HEK293 (cell line): Measurements from ENCODE around the gene DEPDC5.

Experiments used
- CTCF ChIA-PET: fragments of 350-600 bp; formaldehyde crosslinking; extraction: SDS; loops from one replicate; lab custom pipeline; 2021; ENCODE audit warnings: antibody characterized with exemption; lab: Yijun Ruan, JAX
- POLR2A ChIA-PET: fragments of 300-600 bp; formaldehyde crosslinking; extraction: SDS; loops from one replicate; lab custom pipeline; 2020; ENCODE audit warnings: antibody characterized with exemption, inconsistent platforms; lab: Yijun Ruan, JAX
- H3K27ac ChIP-seq: fragments of 200-500 bp; sonication (Bioruptor generic); 2 replicates; pipeline ENCODE4 v1.5.1; 2014; ENCODE audit warnings: low read depth, low read length, control low read depth, inconsistent platforms; ENCODE audit errors: extremely low read depth
- H3K36me3 ChIP-seq, 2 experiments: fragments of 200-500 bp in 1 of 2; sonication (Bioruptor generic) in 1 of 2; 1 replicate in 1 of 2; 2 replicates in 1 of 2; pipeline ENCODE4 v1.5.1; 2014 to 2017; ENCODE audit warnings: inconsistent platforms in 2 of 2, low read length in 2 of 2; ENCODE audit not compliant: control insufficient read depth in 2 of 2, insufficient read depth in 1 of 2
- H3K4me1 ChIP-seq: fragments of 200-500 bp; sonication (Bioruptor generic); 2 replicates; pipeline ENCODE4 v1.5.1; 2014; ENCODE audit warnings: mild to moderate bottlenecking, low read length, inconsistent platforms; ENCODE audit not compliant: control insufficient read depth, insufficient read depth
- H3K4me3 ChIP-seq: 2 replicates; pipeline ENCODE4 v1.5.1; 2011; ENCODE audit warnings: low read depth, mild to moderate bottlenecking, control low read depth, low read length, moderate library complexity
- H3K9me3 ChIP-seq: fragments of 200-500 bp; sonication (Bioruptor generic); 2 replicates; pipeline ENCODE4 v1.5.1; 2014; ENCODE audit warnings: low read depth, low read length, inconsistent platforms; ENCODE audit not compliant: control insufficient read depth, insufficient read depth
- INSM2 ChIP-seq: fragments of 450-650 bp; formaldehyde crosslinking; IDR thresholded peaks from 2 replicates; pipeline ENCODE4 v1.5.1; 2016; ENCODE audit warnings: missing biosample characterization, missing genetic modification characterization
- PATZ1 ChIP-seq: fragments of 450-650 bp; formaldehyde crosslinking; IDR thresholded peaks from 2 replicates; pipeline ENCODE4 v1.5.1; 2016; ENCODE audit warnings: missing biosample characterization, missing genetic modification characterization
- REST ChIP-seq: fragments of 450-650 bp; formaldehyde crosslinking; IDR thresholded peaks from 2 replicates; pipeline ENCODE4 v1.5.1; 2016; ENCODE audit warnings: missing biosample characterization, missing genetic modification characterization
- SP3 ChIP-seq: fragments of 450-650 bp; formaldehyde crosslinking; IDR thresholded peaks from 2 replicates; pipeline ENCODE4 v1.5.1; 2016; ENCODE audit warnings: missing biosample characterization, missing genetic modification characterization
- ZBTB10 ChIP-seq: fragments of 450-650 bp; formaldehyde crosslinking; IDR thresholded peaks from 2 replicates; pipeline ENCODE4 v1.5.1; 2016; ENCODE audit warnings: missing biosample characterization, missing genetic modification characterization
- ZBTB49 ChIP-seq: fragments of 450-650 bp; formaldehyde crosslinking; IDR thresholded peaks from 2 replicates; pipeline ENCODE4 v1.5.1; 2016; ENCODE audit warnings: missing biosample characterization, missing genetic modification characterization, low read depth
- ZFP41 ChIP-seq: fragments of 450-650 bp; formaldehyde crosslinking; IDR thresholded peaks from 2 replicates; pipeline ENCODE4 v1.5.1; 2016; ENCODE audit warnings: missing biosample characterization, missing genetic modification characterization, borderline replicate concordance
- ZNF16 ChIP-seq: fragments of 450-650 bp; formaldehyde crosslinking; IDR thresholded peaks from 2 replicates; pipeline ENCODE4 v1.5.1; 2016; ENCODE audit warnings: low read depth, missing biosample characterization, missing genetic modification characterization
- ZNF214 ChIP-seq: fragments of 450-650 bp; formaldehyde crosslinking; IDR thresholded peaks from 2 replicates; pipeline ENCODE4 v1.5.1; 2017; ENCODE audit warnings: missing biosample characterization, mild to moderate bottlenecking, missing genetic modification characterization, borderline replicate concordance
- ZNF266 ChIP-seq: fragments of 450-650 bp; formaldehyde crosslinking; IDR thresholded peaks from 2 replicates; pipeline ENCODE4 v1.5.1; 2016; ENCODE audit warnings: missing biosample characterization, missing genetic modification characterization, low read depth
- ZNF292 ChIP-seq: fragments of 450-650 bp; formaldehyde crosslinking; IDR thresholded peaks from 2 replicates; pipeline ENCODE4 v1.5.1; 2016; ENCODE audit warnings: low read depth, missing biosample characterization, missing genetic modification characterization, borderline replicate concordance
- ZNF530 ChIP-seq: fragments of 450-650 bp; formaldehyde crosslinking; IDR thresholded peaks from 2 replicates; pipeline ENCODE4 v1.5.1; 2016; ENCODE audit warnings: low read depth, missing biosample characterization, missing genetic modification characterization
- ZNF549 ChIP-seq: fragments of 450-650 bp; IDR thresholded peaks from 2 replicates; pipeline ENCODE4 v1.5.1; 2018; ENCODE audit warnings: missing biosample characterization, missing genetic modification characterization, mild to moderate bottlenecking, inconsistent platforms, moderate library complexity
- ZNF621 ChIP-seq: fragments of 450-650 bp; formaldehyde crosslinking; IDR thresholded peaks from 2 replicates; pipeline ENCODE4 v1.5.1; 2017; ENCODE audit warnings: missing biosample characterization, missing genetic modification characterization
- ZNF624 ChIP-seq: fragments of 450-650 bp; formaldehyde crosslinking; IDR thresholded peaks from 2 replicates; pipeline ENCODE4 v1.5.1; 2017; ENCODE audit warnings: missing biosample characterization, missing genetic modification characterization
- ZNF626 ChIP-seq: fragments of 450-650 bp; sonication (Bioruptor Pico); formaldehyde crosslinking; IDR thresholded peaks from 2 replicates; pipeline ENCODE4 v1.5.1; 2018; ENCODE audit warnings: missing biosample characterization, missing genetic modification characterization, inconsistent platforms
- ZNF785 ChIP-seq: fragments of 450-650 bp; formaldehyde crosslinking; IDR thresholded peaks from 2 replicates; pipeline ENCODE4 v1.5.1; 2016; ENCODE audit warnings: missing biosample characterization, missing genetic modification characterization

DEPDC5 gene

GRCh38 chr22:31905356-31905755 is 151.5 kb downstream of the DEPDC5 start (continued):
- TF ChIP-seq REST (tag by site-specific recombination): no peak
- no peak for TF ChIP-seq ZNF621
- no peak for TF ChIP-seq ZBTB10
- no peak for TF ChIP-seq ZFP41 (tag by site-specific recombination)
- no peak for TF ChIP-seq ZNF214 (tag by site-specific recombination)
- no peak for TF ChIP-seq PATZ1
- TF ChIP-seq ZNF266 (tag by site-specific recombination): no peak
- no peak for TF ChIP-seq ZNF785
- TF ChIP-seq INSM2 (tag by site-specific recombination): no peak
- TF ChIP-seq ZBTB49 (tag by site-specific recombination): no peak
- TF ChIP-seq SP3 (tag by site-specific recombination): no peak
- no peak for TF ChIP-seq ZNF624 (tag by site-specific recombination)

GRCh38 chr22:31906086-31906485 is 152.3 kb downstream of the DEPDC5 start:
- Histone ChIP-seq H3K9me3 (no peaks in the 10 kb centered on the region), H3K4me1 (peaks cover 5% of the 10 kb centered on the region; the same call in 1 of the 2 replicates), H3K27ac (no peak overlapping the region), H3K4me3 (no peak overlapping the region), H3K36me3 (peaks cover 0 to 49% of the 10 kb centered on the region in 2 experiments; a peak in 2 of 3 replicates)
- CTCF ChIA-PET: no interaction called here
- POLR2A ChIA-PET: no interaction called here
- TF ChIP-seq ZNF530 (tag by site-specific recombination) (no peak), ZNF16 (tag by site-specific recombination) (no peak), REST (tag by site-specific recombination) (no peak), ZNF292 (tag by site-specific recombination) (no peak), ZNF626 (tag by site-specific recombination) (no peak), ZBTB49 (tag by site-specific recombination) (no peak), ZNF549 (tag by site-specific recombination) (no peak)
